H1 (cell line): ENCODE data around the gene SIGLEC6. TPM values are rescaled to one million over a fixed set of nuclear protein-coding genes. Genes with fewer than 3 reads are reported as not detected.

Source experiments
- CTCF ChIA-PET: fragments of 300-600 bp; sonication (Branson Sonifier 250); formaldehyde crosslinking; loops from one replicate; lab custom pipeline; 2021; ENCODE audit not compliant: partially characterized antibody; lab: Charles Lee
- POLR2A ChIA-PET: fragments of 300-600 bp; sonication (Branson Sonifier 250); formaldehyde crosslinking; loops from one replicate; lab custom pipeline; 2021; ENCODE audit warnings: inconsistent platforms; ENCODE audit not compliant: partially characterized antibody; lab: Charles Lee
- DNase-seq, 2 experiments: peaks; one replicate each; pipeline versions ENCODE4 v3.0.0 to v3.0.0-alpha.2; 2010 to 2022; ENCODE audit warnings: low spot score in 2 of 2, low read depth in 1 of 2, mixed read lengths in 1 of 2
- FAIRE-seq: peaks from 2 replicates; lab custom pipeline; 2011; peaks lifted over from hg19 to GRCh38; lab: Jason Lieb, UNC
- H2AFZ ChIP-seq: 2 replicates; pipeline ENCODE4 v1.8.1; 2012; ENCODE audit warnings: low read length, inconsistent platforms
- H2AK5ac ChIP-seq: 2 replicates; pipeline ENCODE4 v1.6.1; 2013; ENCODE audit warnings: low read depth, low read length
- H2BK120ac ChIP-seq: replicated peaks from 2 replicates; pipeline ENCODE3; 2013; ENCODE audit warnings: low read depth, low read length, inconsistent platforms
- H2BK12ac ChIP-seq: 2 replicates; pipeline ENCODE4 v1.6.1; 2013; ENCODE audit warnings: low read depth, low read length
- H2BK15ac ChIP-seq: 2 replicates; pipeline ENCODE4 v1.6.1; 2013; ENCODE audit warnings: low read length
- H2BK20ac ChIP-seq: 2 replicates; pipeline ENCODE4 v1.6.1; 2013; ENCODE audit warnings: low read length
- H2BK5ac ChIP-seq: 2 replicates; pipeline ENCODE4 v1.6.1; 2013; ENCODE audit warnings: low read depth, low read length
- H3K14ac ChIP-seq: 2 replicates; pipeline ENCODE4 v1.6.1; 2013; ENCODE audit warnings: inconsistent platforms; ENCODE audit not compliant: insufficient read length
- H3K18ac ChIP-seq: 2 replicates; pipeline ENCODE4 v1.6.1; 2013; ENCODE audit warnings: low read length; ENCODE audit errors: extremely low read depth
- H3K23ac ChIP-seq: 2 replicates; pipeline ENCODE4 v1.6.1; 2013; ENCODE audit warnings: inconsistent platforms; ENCODE audit not compliant: insufficient read length
- H3K23me2 ChIP-seq: 2 replicates; pipeline ENCODE4 v1.6.1; 2013; ENCODE audit warnings: low read depth, low read length
- H3K27ac ChIP-seq: 2 replicates; pipeline ENCODE4 v1.6.1; 2011; ENCODE audit warnings: low read depth, low read length, inconsistent platforms
- H3K27me3 ChIP-seq, 4 experiments: replicated peaks in 1 of 4; 1 replicate in 1 of 4; 2 replicates in 3 of 4; pipeline versions ENCODE4 v1.6.1 to v1.8.1; 2011 to 2013; ENCODE audit warnings: low read length in 3 of 4, mild to moderate bottlenecking in 3 of 4, inconsistent platforms in 2 of 4, mixed read lengths in 2 of 4, moderate library complexity in 1 of 4; ENCODE audit not compliant: control insufficient read depth in 3 of 4, insufficient read depth in 3 of 4; ENCODE audit errors: extremely low read depth in 1 of 4
- H3K36me3 ChIP-seq, 4 experiments: 2 replicates each; pipeline versions ENCODE4 v1.6.1 to v1.8.1; 2011 to 2013; ENCODE audit warnings: mild to moderate bottlenecking in 4 of 4, low read length in 3 of 4, moderate library complexity in 2 of 4, control low read depth in 1 of 4, inconsistent platforms in 1 of 4; ENCODE audit not compliant: insufficient read depth in 4 of 4, control insufficient read depth in 2 of 4
- H3K4ac ChIP-seq: replicated peaks from 2 replicates; pipeline ENCODE3; 2013; ENCODE audit warnings: low read length, low read depth, mixed read lengths, inconsistent platforms; ENCODE audit not compliant: insufficient read length
- H3K4me1 ChIP-seq, 4 experiments: replicated peaks in 1 of 4; 1 replicate in 1 of 4; 2 replicates in 3 of 4; pipeline versions ENCODE4 v1.6.1 to v1.8.1; 2011 to 2013; ENCODE audit warnings: low read length in 3 of 4, inconsistent platforms in 2 of 4, mixed read lengths in 1 of 4; ENCODE audit not compliant: insufficient read depth in 4 of 4, control insufficient read depth in 3 of 4
- H3K4me2 ChIP-seq, 2 experiments: 2 replicates each; pipeline versions ENCODE4 v1.6.1 to v1.8.1; 2011 to 2013; ENCODE audit warnings: low read depth in 2 of 2, low read length in 2 of 2, control low read depth in 1 of 2, inconsistent platforms in 1 of 2, mild to moderate bottlenecking in 1 of 2; ENCODE audit not compliant: insufficient read depth in 1 of 2
- H3K4me3 ChIP-seq, 4 experiments: fragments of 200-600, 300-600 bp in 1 of 4; sonication (generic), shearing (Covaris generic), sonication (Bioruptor Twin) in 1 of 4; 2 replicates each; pipeline versions ENCODE4 v1.5.1 to v1.8.1; 2011 to 2016; ENCODE audit warnings: low read length in 4 of 4, low read depth in 3 of 4, control low read depth in 2 of 4, inconsistent platforms in 2 of 4, mild to moderate bottlenecking in 2 of 4, mixed read lengths in 1 of 4, moderate library complexity in 1 of 4; ENCODE audit not compliant: insufficient read depth in 2 of 4; ENCODE audit errors: extremely low read depth in 1 of 4
- H3K56ac ChIP-seq: replicated peaks from 2 replicates; pipeline ENCODE3; 2013; ENCODE audit warnings: low read depth, mild to moderate bottlenecking, mixed read lengths, low read length, inconsistent platforms; ENCODE audit not compliant: insufficient read length
- H3K79me1 ChIP-seq: 2 replicates; pipeline ENCODE4 v1.6.1; 2013; ENCODE audit warnings: low read depth, low read length, control low read depth
- H3K79me2 ChIP-seq, 2 experiments: 2 replicates each; pipeline versions ENCODE4 v1.6.1 to v1.8.1; 2012 to 2013; ENCODE audit warnings: low read length in 2 of 2, mild to moderate bottlenecking in 2 of 2, inconsistent platforms in 1 of 2; ENCODE audit not compliant: insufficient read depth in 2 of 2, control insufficient read depth in 1 of 2
- H3K9ac ChIP-seq, 4 experiments: replicated peaks in 1 of 4; 1 replicate in 1 of 4; 2 replicates in 3 of 4; pipeline versions ENCODE4 v1.6.1 to v1.8.1; 2011 to 2013; ENCODE audit warnings: low read depth in 3 of 4, low read length in 3 of 4, control low read depth in 2 of 4, mild to moderate bottlenecking in 2 of 4, moderate library complexity in 2 of 4, inconsistent platforms in 1 of 4; ENCODE audit errors: extremely low read depth in 1 of 4
- H3K9me3 ChIP-seq, 2 experiments: 2 replicates each; pipeline versions ENCODE4 v1.6.1 to v1.8.1; 2012 to 2013; ENCODE audit warnings: mild to moderate bottlenecking in 2 of 2, moderate library complexity in 2 of 2, control low read depth in 1 of 2, inconsistent platforms in 1 of 2, low read depth in 1 of 2, low read length in 1 of 2, mixed read lengths in 1 of 2; ENCODE audit not compliant: insufficient read depth in 2 of 2
- H4K20me1 ChIP-seq, 2 experiments: replicated peaks in 1 of 2; 2 replicates each; pipeline versions ENCODE3 to v1.8.1; 2011 to 2013; ENCODE audit warnings: inconsistent platforms in 2 of 2, low read length in 2 of 2, mild to moderate bottlenecking in 1 of 2; ENCODE audit not compliant: insufficient read depth in 2 of 2, control insufficient read depth in 1 of 2
- H4K5ac ChIP-seq: 2 replicates; pipeline ENCODE4 v1.6.1; 2013; ENCODE audit warnings: low read length, low read depth, mixed read lengths, inconsistent platforms; ENCODE audit not compliant: insufficient read length
- H4K8ac ChIP-seq: 2 replicates; pipeline ENCODE4 v1.8.0; 2013; ENCODE audit warnings: mild to moderate bottlenecking, moderate library complexity, low read length, inconsistent platforms; ENCODE audit not compliant: insufficient read depth; ENCODE audit errors: extremely low read depth
- H4K91ac ChIP-seq: replicated peaks from 2 replicates; pipeline ENCODE3; 2013; ENCODE audit warnings: low read length, mixed read lengths, inconsistent platforms; ENCODE audit not compliant: insufficient read length
- ASH2L ChIP-seq: fragments of 200-600, 300-600 bp; sonication (generic); IDR thresholded peaks from one replicate; pipeline ENCODE4 v1.7.1; 2017; ENCODE audit warnings: low read length
- BACH1 ChIP-seq: IDR thresholded peaks from 2 replicates; pipeline ENCODE4 v1.6.1; 2012; ENCODE audit warnings: low read length, improper control_type of control experiment
- EGR1 ChIP-seq: IDR thresholded peaks from 2 replicates; pipeline ENCODE4 v1.6.1; 2011; ENCODE audit warnings: low read depth, low read length, borderline replicate concordance
- FOSL1 ChIP-seq: IDR thresholded peaks from 2 replicates; pipeline ENCODE4 v1.6.1; 2011; ENCODE audit warnings: mild to moderate bottlenecking, low read depth, low read length, moderate library complexity; ENCODE audit not compliant: insufficient read depth
- GTF2F1 ChIP-seq: IDR thresholded peaks from 2 replicates; pipeline ENCODE4 v1.6.1; 2012; ENCODE audit warnings: low read depth, low read length, improper control_type of control experiment, borderline replicate concordance
- HDAC2 ChIP-seq, 2 experiments: fragments of 300-600 bp in 1 of 2; sonication (generic) in 1 of 2; IDR thresholded peaks; 2 replicates each; pipeline ENCODE4 v1.6.1; 2011 to 2012; ENCODE audit warnings: low read depth in 2 of 2, low read length in 2 of 2, mild to moderate bottlenecking in 2 of 2, moderate library complexity in 2 of 2, borderline replicate concordance in 1 of 2, inconsistent platforms in 1 of 2
- MAX ChIP-seq: IDR thresholded peaks from 2 replicates; pipeline ENCODE4 v1.6.1; 2012; ENCODE audit warnings: inconsistent platforms
- NRF1 ChIP-seq: IDR thresholded peaks from 2 replicates; pipeline ENCODE4 v1.6.1; 2011; ENCODE audit warnings: mild to moderate bottlenecking, low read depth, low read length, improper control_type of control experiment
- POLR2A ChIP-seq, 2 experiments: IDR thresholded peaks; 1 replicate in 1 of 2; 2 replicates in 1 of 2; pipeline ENCODE4 v1.6.1; 2011; ENCODE audit warnings: low read depth in 2 of 2, low read length in 2 of 2, mild to moderate bottlenecking in 2 of 2; ENCODE audit errors: control extremely low read depth in 1 of 2
- POLR2AphosphoS5 ChIP-seq: IDR thresholded peaks from 2 replicates; pipeline ENCODE4 v1.6.1; 2011; ENCODE audit warnings: low read depth, low read length
- RAD21 ChIP-seq, 2 experiments: IDR thresholded peaks in 1 of 2; conservative IDR thresholded peaks in 1 of 2; 2 replicates each; pipeline ENCODE4 v1.6.1; 2011; ENCODE audit warnings: low read depth in 2 of 2, low read length in 2 of 2, improper control_type of control experiment in 1 of 2, inconsistent platforms in 1 of 2, mild to moderate bottlenecking in 1 of 2, moderate library complexity in 1 of 2
- RNF2 ChIP-seq: fragments of 200-900, 300-1000 bp; sonication (generic); IDR thresholded peaks from 2 replicates; pipeline ENCODE4 v1.7.1; 2016; ENCODE audit warnings: borderline replicate concordance, low read depth, mild to moderate bottlenecking, antibody characterized with exemption, low read length; ENCODE audit not compliant: poor library complexity, severe bottlenecking; ENCODE audit errors: missing control alignments
- SIRT6 ChIP-seq: IDR thresholded peaks from one replicate; pipeline ENCODE4 v1.7.1; 2012; ENCODE audit warnings: low read length, inconsistent platforms
- SP4 ChIP-seq: IDR thresholded peaks from 2 replicates; pipeline ENCODE4 v1.6.1; 2012; ENCODE audit warnings: low read length, inconsistent platforms
- TAF1 ChIP-seq: IDR thresholded peaks from 2 replicates; pipeline ENCODE4 v1.6.1; 2011; ENCODE audit warnings: mild to moderate bottlenecking, low read depth, low read length
- WGBS, 2 experiments: shearing (Covaris generic) in 1 of 2; methylation state at CpG; one replicate each; pipeline versions ENCODE4 v1.1.6 to v1.1.7; 2013 to 2015; ENCODE audit warnings: low lambda C conversion rate in 2 of 2, mixed read lengths in 2 of 2, inconsistent platforms in 1 of 2, low coverage in 1 of 2, missing lambda C conversion rate in 1 of 2; ENCODE audit not compliant: insufficient replicate concordance in 2 of 2, insufficient coverage in 1 of 2, insufficient read length in 1 of 2; ENCODE audit errors: extremely low coverage in 1 of 2, missing lambda C conversion rate in 1 of 2; 5-methylcytosine and 5-hydroxymethylcytosine counted together
- polyA plus RNA-seq, 7 experiments: library from polyadenylated mRNA; depleted of rRNA in 3 of 7; stranded (reverse) in 5 of 7; unstranded in 2 of 7; fragments of >200 nt in 5 of 7; fragments of 200-250 nt in 2 of 7; gene quantifications; 1 replicate in 5 of 7; 2 replicates in 1 of 7; 4 replicates in 1 of 7; pipeline versions ENCODE4 v1.2.1 to v1.2.3, GENCODE V29; 2011 to 2013; ENCODE audit warnings: missing spikeins in 2 of 7, mixed read lengths in 2 of 7
- total RNA-seq: library from RNA; stranded (reverse); fragmentation: NEBNext Ultra II Directional; extraction: Animal tissue kit (Norgen Biotek cat#: 25700); gene quantifications from 2 replicates; pipeline ENCODE4 v1.2.1, GENCODE V29; 2021

SIGLEC6 gene
- total and polyA plus RNA-seq, 2 of the 8 experiments (the other 6 are each of a cell fraction or from before 2014, with no cell fraction given) = 0.05 TPM; not detected in 1

GRCh38 chr19:51476164-51476563 lies 55.3 kb downstream of the SIGLEC6 start:
- Histone ChIP-seq H3K9me3 (peaks cover 28 to 50% of the 10 kb centered on the region in 2 experiments), H3K4me2 (no peak overlapping the region), H3K27ac (no peak overlapping the region), H3K14ac (no peak overlapping the region), H4K91ac (no peak overlapping the region), H4K5ac (no peak overlapping the region), H2BK20ac (no peak overlapping the region), H3K4me3 (no peak overlapping the region), H2BK15ac (no peak overlapping the region), H3K4ac (no peak overlapping the region), H3K79me1 (no peaks in the 10 kb centered on the region), H3K4me1 (no peaks in the 10 kb centered on the region), H3K79me2 (no peaks in the 10 kb centered on the region), H2BK120ac (no peak overlapping the region), H4K8ac (no peak overlapping the region), H3K23me2 (no peaks in the 10 kb centered on the region), H2AK5ac (no peak overlapping the region), H2AFZ (no peak overlapping the region), H4K20me1 (no peaks in the 10 kb centered on the region), H3K27me3 (no peaks in the 10 kb centered on the region), H3K56ac (no peak overlapping the region), H3K23ac (no peak overlapping the region), H3K36me3 (no peaks in the 10 kb centered on the region), H3K9ac (no peak overlapping the region), H2BK5ac (no peak overlapping the region), H2BK12ac (no peak overlapping the region), H3K18ac (no peak overlapping the region)
- DNase-seq (no peak), FAIRE-seq (no peak)
- POLR2A ChIA-PET = no interaction called here
- WGBS, 2 experiments = 85% methylated on average over 3 of the region's 3 CpGs; no CpG with 5 or more reads in 1 of the 2 experiments
- CTCF ChIA-PET = interaction anchor here (1.0 to 6.6 kb wide), 3 partner anchors 120 to 318 kb away, joined by 3 to 83 read pairs (median 3); no protein-coding TSS in a partner anchor
- TF ChIP-seq SIRT6 (no peak), FOSL1 (no peak), POLR2AphosphoS5 (no peak), POLR2A (IDR thresholded peaks at IDR 0.05; ENCODE audit: control extremely low read depth in 1 of 2, low read depth in 2 of 2, low read length in 2 of 2) (no peak), TAF1 (no peak), NRF1 (no peak), HDAC2 (IDR thresholded peaks at IDR 0.05; ENCODE audit: borderline replicate concordance in 1 of 2, low read depth in 2 of 2, low read length in 2 of 2) (no peak), GTF2F1 (no peak), EGR1 (no peak), BACH1 (no peak), RAD21 (IDR thresholded peaks at IDR 0.05 in 1 of 2, conservative IDR thresholded peaks at IDR 0.05 in 1 of 2; ENCODE audit: low read depth in 2 of 2, low read length in 2 of 2) (no peak), ASH2L (no peak), RNF2 (no peak), MAX (no peak), SP4 (no peak)
